Measurements from ENCODE around the gene NUDT3.

NUDT3 gene

DNA sequence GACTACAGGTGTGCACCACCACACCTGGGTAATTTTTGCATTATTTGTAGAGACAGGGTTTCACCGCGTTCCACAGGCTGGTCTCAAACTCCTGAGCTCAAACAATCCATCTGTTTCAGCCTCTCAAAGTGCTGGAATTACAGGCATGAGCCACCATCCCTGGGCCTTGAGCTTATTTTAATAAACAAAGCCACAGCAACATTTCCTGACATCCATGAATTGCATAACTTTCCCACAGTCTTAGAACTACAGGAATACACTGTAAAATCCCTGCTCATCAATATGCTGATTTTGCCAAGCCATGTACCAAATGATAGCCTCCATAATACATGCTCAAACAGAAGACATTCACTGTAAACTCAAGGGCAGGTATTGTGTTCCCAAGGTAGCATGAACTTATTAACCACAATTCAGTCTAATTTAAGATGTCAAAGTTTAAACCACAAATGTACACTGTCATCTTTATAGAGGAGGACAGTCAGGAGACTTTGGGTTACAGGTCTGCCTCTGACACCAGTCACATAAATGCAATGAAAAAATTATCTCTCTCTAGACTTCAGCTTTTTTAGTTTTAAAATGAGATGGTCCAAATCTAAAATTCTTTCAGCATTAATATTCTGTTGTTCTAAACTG lies 40.0 kb downstream of the NUDT3 start:
- TF ChIP-seq CTCF (conservative IDR thresholded peaks at IDR 0.05) (no peak), ZFX (IDR thresholded peaks at IDR 0.05) (no peak)

GRCh38 chr6:34350934-34351217 lies 41.6 kb downstream of the NUDT3 start:
- no peak overlapping the region for H3K27ac ChIP-seq
- TF ChIP-seq ZFX (IDR thresholded peaks at IDR 0.05) (no peak), CTCF (conservative IDR thresholded peaks at IDR 0.05) (no peak)

More for the DNA sequence above, 40.0 kb downstream of the NUDT3 start:
- H3K27ac ChIP-seq = no peak overlapping the region

DNA sequence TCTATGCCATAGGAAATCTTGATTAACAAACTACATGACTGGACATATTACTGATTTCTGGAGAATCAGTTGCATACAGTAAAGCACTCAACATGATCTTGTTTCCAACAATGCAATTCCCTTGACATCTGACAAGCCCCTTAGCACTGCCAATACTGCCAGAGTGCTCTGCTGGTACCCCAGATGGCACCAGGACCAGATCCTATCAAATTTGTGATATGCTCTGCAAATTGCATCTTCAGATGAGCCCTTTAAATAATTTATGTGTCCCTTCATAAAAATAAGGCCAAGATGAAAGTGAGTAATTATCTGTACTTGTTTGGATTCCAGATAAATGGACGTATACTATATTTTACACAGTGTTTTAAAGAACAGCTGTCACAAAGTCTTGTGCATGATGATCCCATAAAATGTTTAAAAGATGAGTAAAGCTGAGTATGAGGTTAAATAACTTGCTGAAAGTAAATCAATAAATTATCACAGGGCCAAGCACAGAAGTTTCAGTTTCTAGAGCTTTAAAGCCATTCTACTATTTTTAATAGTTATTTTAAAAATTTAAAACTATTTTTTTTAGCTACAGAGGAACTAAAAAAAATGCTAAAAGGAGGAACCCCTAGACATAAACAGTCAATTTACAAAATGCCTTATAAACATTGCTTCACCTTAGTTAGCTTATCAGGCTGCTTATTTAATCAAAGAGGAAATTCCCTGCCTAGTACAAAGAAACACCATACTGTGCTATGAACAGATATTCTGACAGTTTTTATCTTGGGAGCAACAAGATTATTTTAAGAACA lies 42.1 kb downstream of the NUDT3 start:
- TF ChIP-seq CTCF (conservative IDR thresholded peaks at IDR 0.05) = no peak
- no peak for TF ChIP-seq ZFX (IDR thresholded peaks at IDR 0.05)
- no peak overlapping the region for H3K27ac ChIP-seq

GRCh38 chr6:34349211-34349610 lies 43.3 kb downstream of the NUDT3 start:
- H3K27ac ChIP-seq = no peak overlapping the region
- no peak for TF ChIP-seq ZFX (IDR thresholded peaks at IDR 0.05)
- no peak for TF ChIP-seq CTCF (conservative IDR thresholded peaks at IDR 0.05)

DNA sequence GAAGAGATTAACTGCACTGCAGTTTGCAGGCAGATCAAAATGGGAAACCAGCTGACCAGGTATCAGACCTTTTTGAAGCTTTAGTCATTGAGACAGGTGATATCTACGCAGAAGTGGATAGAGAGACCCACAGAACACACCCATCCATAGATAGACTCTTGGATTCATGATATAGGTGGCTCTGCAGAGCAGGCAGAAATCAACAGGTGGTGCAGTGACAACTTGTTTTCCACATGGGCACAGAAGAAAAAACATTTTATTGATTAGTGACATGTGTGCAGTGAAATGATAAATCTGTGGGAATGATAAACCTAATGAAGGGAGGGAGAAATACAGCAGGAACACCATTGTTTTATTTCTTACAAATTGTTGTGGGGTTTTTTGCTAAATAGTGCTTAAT lies 45.2 kb downstream of the NUDT3 start:
- TF ChIP-seq ZFX (IDR thresholded peaks at IDR 0.05) (no peak), CTCF (conservative IDR thresholded peaks at IDR 0.05) (no peak)
- no peak overlapping the region for H3K27ac ChIP-seq

GRCh38 chr6:34346175-34347119 lies 46.0 kb downstream of the NUDT3 start:
- TF ChIP-seq ZFX (IDR thresholded peaks at IDR 0.05) = no peak
- TF ChIP-seq CTCF (conservative IDR thresholded peaks at IDR 0.05) = no peak
- no peak overlapping the region for H3K27ac ChIP-seq

DNA sequence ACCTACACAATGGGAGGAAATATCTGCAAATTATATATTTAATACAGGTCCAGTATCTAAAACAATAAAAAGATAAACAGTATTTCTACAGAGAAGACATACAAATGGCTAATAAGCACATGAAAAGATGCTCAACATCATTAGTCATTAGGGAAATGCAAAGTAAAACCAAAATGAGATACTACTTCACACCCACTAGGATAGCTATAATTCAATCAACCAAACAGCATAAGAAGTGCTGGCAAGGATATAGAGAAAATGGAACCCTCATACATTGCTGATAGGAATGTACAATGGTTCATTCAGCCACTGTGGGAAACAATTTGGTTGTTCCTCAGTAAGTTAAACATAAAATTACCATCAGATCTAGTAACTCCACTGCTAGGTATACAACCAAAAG lies 48.7 kb downstream of the NUDT3 start:
- H3K27ac ChIP-seq = no peak overlapping the region
- no peak for TF ChIP-seq ZFX (IDR thresholded peaks at IDR 0.05)
